HepG2 (cell line): ENCODE results near the gene SLC34A3. TPM values are rescaled to one million over a fixed set of nuclear protein-coding genes. Genes with fewer than 3 reads are reported as not detected.

Experiments
- ARID2 ChIP-seq: sonication (generic); formaldehyde crosslinking; IDR thresholded peaks from 2 replicates; pipeline ENCODE4 v1.8.1; 2022; ENCODE audit warnings: mild to moderate bottlenecking, missing genetic modification reagents, borderline replicate concordance
- CBX2 ChIP-seq, 2 experiments: fragments of 200-600 bp in 1 of 2; sonication (generic); formaldehyde crosslinking in 1 of 2; IDR thresholded peaks; 2 replicates each; pipeline versions ENCODE4 v1.7.0 to v1.8.1; 2018 to 2022; ENCODE audit warnings: low read depth in 2 of 2, low read length in 1 of 2, mild to moderate bottlenecking in 1 of 2, missing genetic modification reagents in 1 of 2
- GABPB1 ChIP-seq: IDR thresholded peaks from 2 replicates; pipeline ENCODE4 v1.6.1; 2016; ENCODE audit warnings: mild to moderate bottlenecking, missing genetic modification reagents, moderate library complexity, missing compliant biosample characterization
- HNRNPLL ChIP-seq: fragments of 200-400 bp; formaldehyde crosslinking; IDR thresholded peaks from 2 replicates; pipeline ENCODE4 v1.6.1; 2017; ENCODE audit warnings: mild to moderate bottlenecking, low read depth, low read length; ENCODE audit not compliant: poor library complexity, severe bottlenecking
- KLF11 ChIP-seq: IDR thresholded peaks from 2 replicates; pipeline ENCODE4 v1.6.1; 2016; ENCODE audit warnings: missing compliant biosample characterization
- MAZ ChIP-seq, 2 experiments: sonication (generic) in 1 of 2; formaldehyde crosslinking in 1 of 2; IDR thresholded peaks; 2 replicates each; pipeline versions ENCODE4 v1.5.0 to v1.6.1; 2012 to 2020; ENCODE audit warnings: low read depth in 2 of 2, mild to moderate bottlenecking in 2 of 2, borderline replicate concordance in 1 of 2, improper control_type of control experiment in 1 of 2, low read length in 1 of 2, missing genetic modification reagents in 1 of 2, moderate library complexity in 1 of 2
- SAP130 ChIP-seq: IDR thresholded peaks from 2 replicates; pipeline ENCODE4 v1.6.1; 2016; ENCODE audit warnings: low read depth
- SPEN ChIP-seq: sonication (generic); formaldehyde crosslinking; IDR thresholded peaks from 2 replicates; pipeline ENCODE4 v1.5.1; 2020; ENCODE audit warnings: low read depth, mild to moderate bottlenecking, missing genetic modification reagents
- TBX2 ChIP-seq: sonication (generic); formaldehyde crosslinking; IDR thresholded peaks from 2 replicates; pipeline ENCODE4 v1.5.0; 2020; ENCODE audit warnings: missing genetic modification reagents, mild to moderate bottlenecking, borderline replicate concordance
- ZC3H13 ChIP-seq: sonication (generic); formaldehyde crosslinking; IDR thresholded peaks from 2 replicates; pipeline ENCODE4 v1.8.1; 2023; ENCODE audit warnings: mild to moderate bottlenecking, missing genetic modification reagents, moderate library complexity
- ZFY ChIP-seq: sonication (generic); formaldehyde crosslinking; IDR thresholded peaks from 2 replicates; pipeline ENCODE4 v1.4.0; 2020; ENCODE audit warnings: missing genetic modification reagents
- ZNF343 ChIP-seq: sonication (generic); formaldehyde crosslinking; IDR thresholded peaks from 2 replicates; pipeline ENCODE4 v1.4.0; 2020; ENCODE audit warnings: mild to moderate bottlenecking, missing genetic modification reagents
- ZNF460 ChIP-seq: sonication (generic); formaldehyde crosslinking; IDR thresholded peaks from 2 replicates; pipeline ENCODE4 v1.5.1; 2020; ENCODE audit warnings: missing genetic modification reagents, mild to moderate bottlenecking, borderline replicate concordance
- ZNF713 ChIP-seq: sonication (generic); formaldehyde crosslinking; IDR thresholded peaks from 2 replicates; pipeline ENCODE4 v1.4.0; 2020; ENCODE audit warnings: mild to moderate bottlenecking, missing genetic modification reagents
- ZSCAN31 ChIP-seq: sonication (generic); formaldehyde crosslinking; IDR thresholded peaks from 2 replicates; pipeline ENCODE4 v1.5.0; 2020; ENCODE audit warnings: low read depth, mild to moderate bottlenecking, missing genetic modification reagents
- polyA plus RNA-seq, 8 experiments: library from polyadenylated mRNA; depleted of rRNA in 3 of 8; stranded (reverse) in 7 of 8; unstranded in 1 of 8; fragments of >200 nt; fragmentation: Illumina TruSeq in 4 of 8; extraction: Trizol in 4 of 8; gene quantifications; 2 replicates each; pipeline versions ENCODE4 v1.2.1 to v1.2.3, GENCODE V29; 2011 to 2016; ENCODE audit warnings: low read depth in 4 of 8, missing spikeins in 1 of 8, mixed read lengths in 1 of 8; ENCODE audit not compliant: insufficient read depth in 1 of 8
- total RNA-seq, 5 experiments: library from RNA; depleted of rRNA; stranded (reverse); fragments of >200 nt; fragmentation: Illumina TruSeq; extraction: Trizol; gene quantifications; 2 replicates each; pipeline ENCODE4 v1.2.3, GENCODE V29; 2016; ENCODE audit warnings: low read depth in 1 of 5
- TF ChIP-seq, protein P1 (sequence below): sonication (generic); formaldehyde crosslinking; IDR thresholded peaks from 2 replicates; pipeline ENCODE4 v1.4.0; 2020; ENCODE audit warnings: low read depth, mild to moderate bottlenecking, missing genetic modification reagents
- TF ChIP-seq, protein P2 (sequence below): sonication (generic); formaldehyde crosslinking; IDR thresholded peaks from 2 replicates; pipeline ENCODE4 v1.4.0; 2020; ENCODE audit warnings: missing genetic modification reagents
- TF ChIP-seq, protein P3 (sequence below): sonication (generic); formaldehyde crosslinking; IDR thresholded peaks from 2 replicates; pipeline ENCODE4 v1.4.0; 2020; ENCODE audit warnings: mild to moderate bottlenecking, missing genetic modification reagents
- TF ChIP-seq, protein P4 (sequence below): sonication (generic); formaldehyde crosslinking; IDR thresholded peaks from 2 replicates; pipeline ENCODE4 v1.4.0; 2020; ENCODE audit warnings: mild to moderate bottlenecking, missing genetic modification reagents

The SLC34A3 gene
- total and polyA plus RNA-seq, 2 of the 13 experiments (the other 11 are each of a cell fraction or from before 2014, with no cell fraction given): 0.07 to 1.0 TPM

DNA sequence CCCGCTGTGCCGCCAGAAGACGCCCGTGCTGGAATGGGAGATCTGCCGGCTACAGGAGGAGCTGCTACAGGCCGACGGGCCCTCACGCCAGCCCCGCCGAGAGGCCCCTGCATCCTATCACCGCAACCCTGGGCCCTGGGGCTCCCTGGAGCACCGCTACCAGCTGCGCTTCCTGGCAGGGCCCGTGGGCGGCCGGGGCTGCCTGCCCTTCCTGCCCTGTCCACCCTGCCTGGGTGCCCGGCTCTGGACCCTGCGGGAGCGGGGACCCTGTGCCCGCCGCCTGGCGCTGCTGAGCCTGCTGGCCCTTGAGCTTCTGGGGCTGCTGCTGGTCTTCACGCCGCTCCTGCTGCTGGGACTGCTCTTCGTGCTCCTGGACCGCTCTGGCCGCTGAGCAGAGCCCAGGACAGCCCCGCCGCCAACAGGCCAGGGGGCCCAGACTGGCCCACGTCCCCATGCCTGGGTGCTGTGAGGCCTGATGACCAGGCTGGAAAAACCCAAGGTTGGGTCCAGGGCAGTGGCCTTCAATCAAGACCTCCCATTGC lies 12.4 kb upstream of the SLC34A3 start (continued):
- TF ChIP-seq ARID2 (CRISPR knock-in tag) (0 out of 2 replicates have a peak, but pooled peaks have one; percentile 51), ZNF460 (CRISPR knock-in tag) (no peak), HNRNPLL (peak; percentile 12), TBX2 (CRISPR knock-in tag) (0 out of 2 replicates have a peak, but pooled peaks have one; percentile 20), ZNF713 (no peak), GABPB1 (no peak), KLF11 (peak; percentile 27; the same call in 1 of the 2 replicates), SAP130 (CRISPR knock-in tag) (no peak), ZSCAN31 (CRISPR knock-in tag) (peak; percentile 56; the same call in 1 of the 2 replicates), ZC3H13 (CRISPR knock-in tag) (peak; percentile 13; the same call in 1 of the 2 replicates), ZFY (CRISPR knock-in tag) (peak; percentile 1), SPEN (CRISPR knock-in tag) (0 out of 2 replicates have a peak, but pooled peaks have one; percentile 10), ZNF343 (CRISPR knock-in tag) (0 out of 2 replicates have a peak, but pooled peaks have one; percentile 23), MAZ (IDR thresholded peaks at IDR 0.05; ENCODE audit: borderline replicate concordance, low read depth, low read length) (no peak), MAZ (CRISPR knock-in tag; IDR thresholded peaks at IDR 0.05; ENCODE audit: low read depth) (0 out of 2 replicates have a peak, but pooled peaks have one; percentile 22), CBX2 (IDR thresholded peaks at IDR 0.05; ENCODE audit: low read depth, low read length) (no peak), CBX2 (CRISPR knock-in tag; IDR thresholded peaks at IDR 0.05; ENCODE audit: low read depth) (no peak)
- TF ChIP-seq, protein P1, sequence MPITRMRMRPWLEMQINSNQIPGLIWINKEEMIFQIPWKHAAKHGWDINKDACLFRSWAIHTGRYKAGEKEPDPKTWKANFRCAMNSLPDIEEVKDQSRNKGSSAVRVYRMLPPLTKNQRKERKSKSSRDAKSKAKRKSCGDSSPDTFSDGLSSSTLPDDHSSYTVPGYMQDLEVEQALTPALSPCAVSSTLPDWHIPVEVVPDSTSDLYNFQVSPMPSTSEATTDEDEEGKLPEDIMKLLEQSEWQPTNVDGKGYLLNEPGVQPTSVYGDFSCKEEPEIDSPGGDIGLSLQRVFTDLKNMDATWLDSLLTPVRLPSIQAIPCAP (CRISPR knock-in tag): no peak
- TF ChIP-seq, protein P2, sequence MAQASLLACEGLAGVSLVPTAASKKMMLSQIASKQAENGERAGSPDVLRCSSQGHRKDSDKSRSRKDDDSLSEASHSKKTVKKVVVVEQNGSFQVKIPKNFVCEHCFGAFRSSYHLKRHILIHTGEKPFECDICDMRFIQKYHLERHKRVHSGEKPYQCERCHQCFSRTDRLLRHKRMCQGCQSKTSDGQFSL: no peak
- TF ChIP-seq, protein P3, sequence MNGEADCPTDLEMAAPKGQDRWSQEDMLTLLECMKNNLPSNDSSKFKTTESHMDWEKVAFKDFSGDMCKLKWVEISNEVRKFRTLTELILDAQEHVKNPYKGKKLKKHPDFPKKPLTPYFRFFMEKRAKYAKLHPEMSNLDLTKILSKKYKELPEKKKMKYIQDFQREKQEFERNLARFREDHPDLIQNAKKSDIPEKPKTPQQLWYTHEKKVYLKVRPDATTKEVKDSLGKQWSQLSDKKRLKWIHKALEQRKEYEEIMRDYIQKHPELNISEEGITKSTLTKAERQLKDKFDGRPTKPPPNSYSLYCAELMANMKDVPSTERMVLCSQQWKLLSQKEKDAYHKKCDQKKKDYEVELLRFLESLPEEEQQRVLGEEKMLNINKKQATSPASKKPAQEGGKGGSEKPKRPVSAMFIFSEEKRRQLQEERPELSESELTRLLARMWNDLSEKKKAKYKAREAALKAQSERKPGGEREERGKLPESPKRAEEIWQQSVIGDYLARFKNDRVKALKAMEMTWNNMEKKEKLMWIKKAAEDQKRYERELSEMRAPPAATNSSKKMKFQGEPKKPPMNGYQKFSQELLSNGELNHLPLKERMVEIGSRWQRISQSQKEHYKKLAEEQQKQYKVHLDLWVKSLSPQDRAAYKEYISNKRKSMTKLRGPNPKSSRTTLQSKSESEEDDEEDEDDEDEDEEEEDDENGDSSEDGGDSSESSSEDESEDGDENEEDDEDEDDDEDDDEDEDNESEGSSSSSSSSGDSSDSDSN (CRISPR knock-in tag): peak; percentile 58
- TF ChIP-seq, protein P4, sequence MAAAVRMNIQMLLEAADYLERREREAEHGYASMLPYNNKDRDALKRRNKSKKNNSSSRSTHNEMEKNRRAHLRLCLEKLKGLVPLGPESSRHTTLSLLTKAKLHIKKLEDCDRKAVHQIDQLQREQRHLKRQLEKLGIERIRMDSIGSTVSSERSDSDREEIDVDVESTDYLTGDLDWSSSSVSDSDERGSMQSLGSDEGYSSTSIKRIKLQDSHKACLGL (CRISPR knock-in tag): peak; percentile 64; the same call in 1 of the 2 replicates
- TF ChIP-seq, all 625 proteins: peak for 25
